ENCODE measurements around the gene TNFAIP3.

The TNFAIP3 gene

DNA sequence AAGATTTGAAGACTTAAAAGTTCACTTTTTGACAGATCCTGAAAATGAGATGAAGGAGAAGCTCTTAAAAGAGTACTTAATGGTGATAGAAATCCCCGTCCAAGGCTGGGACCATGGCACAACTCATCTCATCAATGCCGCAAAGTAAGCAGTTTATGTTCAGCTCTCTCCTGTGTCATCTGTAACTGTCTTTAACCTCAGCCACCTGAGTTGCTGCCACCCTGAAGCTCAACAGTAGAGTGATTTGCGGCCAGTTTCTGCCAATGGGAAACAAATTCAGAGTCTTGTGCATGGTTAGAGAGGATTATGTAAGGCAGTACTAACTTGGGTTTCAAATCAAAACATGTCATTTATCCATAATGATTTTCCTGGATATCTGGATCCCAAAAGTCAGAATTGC is 10.1 kb downstream of the TNFAIP3 start:
- TF ChIP-seq, protein P1, sequence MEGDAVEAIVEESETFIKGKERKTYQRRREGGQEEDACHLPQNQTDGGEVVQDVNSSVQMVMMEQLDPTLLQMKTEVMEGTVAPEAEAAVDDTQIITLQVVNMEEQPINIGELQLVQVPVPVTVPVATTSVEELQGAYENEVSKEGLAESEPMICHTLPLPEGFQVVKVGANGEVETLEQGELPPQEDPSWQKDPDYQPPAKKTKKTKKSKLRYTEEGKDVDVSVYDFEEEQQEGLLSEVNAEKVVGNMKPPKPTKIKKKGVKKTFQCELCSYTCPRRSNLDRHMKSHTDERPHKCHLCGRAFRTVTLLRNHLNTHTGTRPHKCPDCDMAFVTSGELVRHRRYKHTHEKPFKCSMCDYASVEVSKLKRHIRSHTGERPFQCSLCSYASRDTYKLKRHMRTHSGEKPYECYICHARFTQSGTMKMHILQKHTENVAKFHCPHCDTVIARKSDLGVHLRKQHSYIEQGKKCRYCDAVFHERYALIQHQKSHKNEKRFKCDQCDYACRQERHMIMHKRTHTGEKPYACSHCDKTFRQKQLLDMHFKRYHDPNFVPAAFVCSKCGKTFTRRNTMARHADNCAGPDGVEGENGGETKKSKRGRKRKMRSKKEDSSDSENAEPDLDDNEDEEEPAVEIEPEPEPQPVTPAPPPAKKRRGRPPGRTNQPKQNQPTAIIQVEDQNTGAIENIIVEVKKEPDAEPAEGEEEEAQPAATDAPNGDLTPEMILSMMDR (IDR thresholded peaks at IDR 0.05; ENCODE audit: extremely low read depth, missing control alignments): no peak
- DNase-seq (ENCODE audit: low spot score): no peak

DNA sequence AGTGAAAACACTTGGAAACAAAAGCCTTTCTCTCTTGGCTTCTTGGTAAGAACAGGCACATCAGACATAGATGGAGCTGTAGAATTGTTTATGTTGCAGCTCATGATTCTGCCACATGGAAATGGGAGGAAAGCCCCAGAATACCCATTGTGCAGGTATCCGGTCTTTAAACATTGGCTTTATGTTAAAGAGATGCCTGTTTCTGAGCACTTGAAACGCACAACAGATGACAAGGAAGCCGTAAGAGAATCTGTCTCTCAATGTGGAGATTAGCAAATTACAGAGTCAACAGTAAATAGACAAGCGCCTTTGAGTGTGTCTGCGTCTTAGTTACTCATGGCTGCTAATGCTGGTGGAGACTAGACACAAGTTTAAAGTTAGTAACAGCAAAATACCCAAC is 10.5 kb downstream of the TNFAIP3 start:
- TF ChIP-seq, protein P1 (IDR thresholded peaks at IDR 0.05; ENCODE audit: extremely low read depth, missing control alignments): no peak
- no peak for DNase-seq (ENCODE audit: low spot score)

DNA sequence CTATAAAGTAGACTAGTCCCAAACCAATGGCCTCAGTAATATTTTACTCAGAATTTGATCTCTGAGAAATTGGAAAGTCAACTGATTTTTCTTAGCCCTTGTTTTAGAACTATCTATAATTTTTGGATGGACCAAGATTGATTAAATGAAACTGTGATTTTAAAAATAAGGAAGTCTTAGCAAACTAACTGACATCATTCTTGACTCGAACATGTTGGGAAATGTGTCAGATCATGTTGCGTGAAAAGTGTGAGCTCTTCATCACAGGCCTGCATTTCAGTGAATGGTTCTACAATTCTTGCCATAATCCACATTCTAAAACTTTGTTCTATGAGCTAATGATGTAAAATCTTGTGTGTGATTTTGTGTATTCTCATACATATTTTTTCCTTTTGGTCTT is 11.0 kb downstream of the TNFAIP3 start:
- DNase-seq (ENCODE audit: low spot score): no peak

DNA sequence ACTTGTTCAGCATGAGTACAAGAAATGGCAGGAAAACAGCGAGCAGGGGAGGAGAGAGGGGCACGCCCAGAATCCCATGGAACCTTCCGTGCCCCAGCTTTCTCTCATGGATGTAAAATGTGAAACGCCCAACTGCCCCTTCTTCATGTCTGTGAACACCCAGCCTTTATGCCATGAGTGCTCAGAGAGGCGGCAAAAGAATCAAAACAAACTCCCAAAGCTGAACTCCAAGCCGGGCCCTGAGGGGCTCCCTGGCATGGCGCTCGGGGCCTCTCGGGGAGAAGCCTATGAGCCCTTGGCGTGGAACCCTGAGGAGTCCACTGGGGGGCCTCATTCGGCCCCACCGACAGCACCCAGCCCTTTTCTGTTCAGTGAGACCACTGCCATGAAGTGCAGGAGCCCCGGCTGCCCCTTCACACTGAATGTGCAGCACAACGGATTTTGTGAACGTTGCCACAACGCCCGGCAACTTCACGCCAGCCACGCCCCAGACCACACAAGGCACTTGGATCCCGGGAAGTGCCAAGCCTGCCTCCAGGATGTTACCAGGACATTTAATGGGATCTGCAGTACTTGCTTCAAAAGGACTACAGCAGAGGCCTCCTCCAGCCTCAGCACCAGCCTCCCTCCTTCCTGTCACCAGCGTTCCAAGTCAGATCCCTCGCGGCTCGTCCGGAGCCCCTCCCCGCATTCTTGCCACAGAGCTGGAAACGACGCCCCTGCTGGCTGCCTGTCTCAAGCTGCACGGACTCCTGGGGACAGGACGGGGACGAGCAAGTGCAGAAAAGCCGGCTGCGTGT is 11.6 kb downstream of the TNFAIP3 start:
- TF ChIP-seq, protein P1 (IDR thresholded peaks at IDR 0.05; ENCODE audit: extremely low read depth, missing control alignments): no peak

More for the DNA sequence above, 11.0 kb downstream of the TNFAIP3 start:
- TF ChIP-seq, protein P1 (IDR thresholded peaks at IDR 0.05; ENCODE audit: extremely low read depth, missing control alignments): no peak

DNA sequence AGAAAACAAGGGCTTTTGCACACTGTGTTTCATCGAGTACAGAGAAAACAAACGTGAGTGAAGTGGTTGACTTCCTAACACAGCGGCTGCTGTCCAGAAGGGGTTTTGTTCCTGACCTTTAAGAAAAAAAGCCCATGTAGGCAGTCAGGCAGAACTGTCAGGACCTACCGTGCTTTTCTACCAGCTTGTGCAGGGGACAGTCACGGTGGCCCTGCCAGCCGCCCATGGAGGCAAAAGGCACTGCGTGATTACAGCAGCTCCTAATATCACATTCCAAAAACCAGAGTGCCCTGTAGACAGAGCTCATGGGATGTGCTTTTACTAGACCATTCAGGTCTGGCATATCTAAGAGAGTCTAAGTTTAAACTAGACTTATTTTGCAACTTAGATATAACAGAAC is 12.2 kb downstream of the TNFAIP3 start:
- TF ChIP-seq, protein P1 (IDR thresholded peaks at IDR 0.05; ENCODE audit: extremely low read depth, missing control alignments): no peak
- no peak for DNase-seq (ENCODE audit: low spot score)

More for the DNA sequence above, 11.6 kb downstream of the TNFAIP3 start:
- DNase-seq (ENCODE audit: low spot score): no peak

DNA sequence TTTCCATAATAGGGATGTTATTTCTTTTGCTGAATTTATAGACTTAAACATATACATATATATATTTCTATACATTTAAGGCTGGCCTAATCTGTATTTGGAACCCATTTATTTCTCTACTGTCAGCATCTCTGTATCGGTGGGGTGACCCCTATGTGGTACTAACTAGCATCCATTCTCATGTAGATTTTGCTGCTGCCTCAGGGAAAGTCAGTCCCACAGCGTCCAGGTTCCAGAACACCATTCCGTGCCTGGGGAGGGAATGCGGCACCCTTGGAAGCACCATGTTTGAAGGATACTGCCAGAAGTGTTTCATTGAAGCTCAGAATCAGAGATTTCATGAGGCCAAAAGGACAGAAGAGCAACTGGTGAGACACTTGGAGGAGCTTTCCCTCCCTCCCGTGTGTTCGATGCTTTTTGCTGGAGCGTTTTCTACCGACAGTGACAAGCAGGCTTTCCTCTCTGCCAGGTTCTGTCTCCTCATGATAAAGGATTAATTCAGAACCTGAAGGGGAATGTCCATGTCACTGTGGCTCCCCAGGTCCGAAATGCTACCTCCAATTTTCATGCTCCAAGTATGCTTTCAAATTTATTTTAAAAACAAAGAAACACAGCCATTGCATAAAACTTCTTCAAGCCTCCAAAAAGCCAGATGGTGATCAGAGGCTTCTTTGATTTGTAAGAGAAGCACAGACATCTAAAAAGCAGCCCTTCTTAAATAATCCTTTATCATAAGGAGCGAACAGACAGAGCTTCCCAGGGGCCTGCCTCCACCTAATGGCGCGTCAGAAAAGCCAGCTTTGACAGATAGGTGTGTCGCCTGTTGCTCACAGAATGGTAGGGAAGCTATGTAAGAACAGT is 13.1 kb downstream of the TNFAIP3 start:
- DNase-seq (ENCODE audit: low spot score): no peak
- TF ChIP-seq, protein P1 (IDR thresholded peaks at IDR 0.05; ENCODE audit: extremely low read depth, missing control alignments): no peak

Measured in GM20000 (cell line).